Measurements from ENCODE around the gene PIK3R5. TPM values are rescaled to one million over a fixed set of nuclear protein-coding genes. Genes with fewer than 3 reads are reported as not detected.

Gene PIK3R5
- total RNA-seq, 2 experiments from 2014 or later: 50.3 to 52.7 TPM

GRCh38 chr17:8927395-8927794 is 38.1 kb downstream of the PIK3R5 start:
- CTCF ChIA-PET: no interaction called here
- POLR2A ChIA-PET: no interaction called here

GRCh38 chr17:8925808-8926207 is 39.7 kb downstream of the PIK3R5 start:
- H3K36me3 Mint-ChIP-seq (ENCODE audit: low read depth): peaks cover 45% of the 10 kb centered on the region
- H3K9me3 Mint-ChIP-seq: peaks cover 33% of the 10 kb centered on the region
- H3K27me3 Mint-ChIP-seq: no peaks in the 10 kb centered on the region
- POLR2A ChIA-PET: interaction anchor here (1.9 kb wide), 1 partner anchor 13 kb away, joined by 4 read pairs; no protein-coding TSS in a partner anchor
- no peak overlapping the region for H3K4me3 Mint-ChIP-seq
- peaks cover 19% of the 10 kb centered on the region for H3K4me1 Mint-ChIP-seq
- H3K27ac Mint-ChIP-seq: no peak overlapping the region
- CTCF ChIA-PET: no interaction called here
- no peak for DNase-seq

More at GRCh38 chr17:8927395-8927794, 38.1 kb downstream of the PIK3R5 start:
- Mint-ChIP-seq H3K9me3 (peaks cover 42% of the 10 kb centered on the region), H3K4me1 (peaks cover 16% of the 10 kb centered on the region), H3K36me3 (ENCODE audit: low read depth) (peaks cover 52% of the 10 kb centered on the region), H3K4me3 (no peak overlapping the region), H3K27me3 (no peaks in the 10 kb centered on the region), H3K27ac (no peak overlapping the region)
- DNase-seq: no peak

DNA sequence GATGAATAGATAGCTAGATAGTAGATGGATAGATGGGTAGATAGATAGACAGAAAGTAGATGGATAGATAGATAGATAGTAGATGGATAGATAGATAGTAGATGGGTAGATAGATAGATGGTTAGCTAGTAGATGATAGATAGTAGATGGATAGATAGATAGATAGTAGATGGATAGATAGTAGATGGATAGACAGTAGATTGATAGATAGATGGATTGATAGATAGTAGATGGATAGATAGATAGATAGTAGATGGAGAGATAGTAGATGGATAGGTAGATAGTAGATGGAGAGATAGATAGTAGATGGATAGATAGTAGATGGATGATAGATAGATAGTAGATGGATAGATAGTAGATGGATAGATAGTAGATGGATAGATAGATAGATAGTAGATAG is 40.4 kb downstream of the PIK3R5 start:
- Mint-ChIP-seq H3K4me1 (peaks cover 15% of the 10 kb centered on the region), H3K4me3 (no peak overlapping the region), H3K36me3 (ENCODE audit: low read depth) (peaks cover 42% of the 10 kb centered on the region), H3K9me3 (peaks cover 32% of the 10 kb centered on the region), H3K27me3 (no peaks in the 10 kb centered on the region), H3K27ac (no peak overlapping the region)
- CTCF ChIA-PET: no interaction called here
- no peak for DNase-seq
- POLR2A ChIA-PET: interaction anchor here (1.9 kb wide), 1 partner anchor 12 kb away, joined by 4 read pairs; no protein-coding TSS in a partner anchor

GRCh38 chr17:8924595-8924994 is 40.9 kb downstream of the PIK3R5 start:
- H3K27ac Mint-ChIP-seq: no peak overlapping the region
- no peaks in the 10 kb centered on the region for H3K27me3 Mint-ChIP-seq
- ChIA-PET POLR2A (interaction anchor here (1.9 kb wide), 1 partner anchor 12 kb away, joined by 4 read pairs; no protein-coding TSS in a partner anchor), CTCF (no interaction called here)
- H3K36me3 Mint-ChIP-seq (ENCODE audit: low read depth): peaks cover 41% of the 10 kb centered on the region
- DNase-seq: no peak
- H3K9me3 Mint-ChIP-seq: peaks cover 28% of the 10 kb centered on the region
- peaks cover 14% of the 10 kb centered on the region for H3K4me1 Mint-ChIP-seq
- no peak overlapping the region for H3K4me3 Mint-ChIP-seq

DNA sequence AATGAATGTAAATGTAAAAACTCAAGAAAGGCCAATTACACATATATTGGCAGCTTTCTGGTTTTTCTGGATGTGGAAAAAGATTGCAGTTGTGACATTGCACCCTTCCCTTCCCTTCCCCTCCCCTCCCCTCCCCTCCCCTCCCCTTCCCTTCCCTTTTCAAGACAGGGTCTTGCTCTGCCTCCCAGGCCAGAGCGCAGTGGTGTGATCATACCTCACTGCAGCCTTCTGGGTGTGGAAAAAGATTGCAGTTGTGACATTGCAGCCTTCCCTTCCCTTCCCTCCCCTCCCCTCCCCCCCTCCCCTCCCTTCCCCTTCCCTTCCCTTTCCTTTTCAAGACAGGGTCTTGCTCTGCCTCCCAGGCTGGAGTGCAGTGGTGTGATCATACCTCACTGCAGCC is 41.7 kb downstream of the PIK3R5 start:
- Mint-ChIP-seq H3K4me3 (no peak overlapping the region), H3K9me3 (peaks cover 22% of the 10 kb centered on the region), H3K4me1 (peaks cover 16% of the 10 kb centered on the region), H3K36me3 (ENCODE audit: low read depth) (peaks cover 42% of the 10 kb centered on the region), H3K27me3 (no peaks in the 10 kb centered on the region), H3K27ac (no peak overlapping the region)
- ChIA-PET POLR2A (interaction anchor here (1.9 kb wide), 1 partner anchor 11 kb away, joined by 4 read pairs; no protein-coding TSS in a partner anchor), CTCF (no interaction called here)
- DNase-seq: no peak

DNA sequence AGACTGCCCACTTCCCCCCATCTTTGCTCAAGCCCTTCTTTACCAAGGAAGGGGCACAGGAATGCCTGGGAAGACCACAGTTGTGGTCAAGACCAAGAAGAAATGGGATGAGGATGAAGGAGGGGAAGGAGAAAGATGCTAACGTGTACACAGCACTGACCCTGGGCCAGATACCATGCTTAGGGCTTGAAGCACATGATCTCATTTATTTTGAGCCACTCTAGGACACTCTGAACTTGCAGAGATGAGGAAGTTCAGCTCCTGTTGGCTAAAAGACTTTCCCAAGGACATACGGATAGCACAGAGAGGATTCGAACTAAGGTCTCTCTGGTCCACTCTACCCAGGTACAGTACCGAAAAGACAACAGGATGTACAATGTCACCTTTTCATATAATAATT is 42.6 kb downstream of the PIK3R5 start:
- Mint-ChIP-seq H3K9me3 (peaks cover 16% of the 10 kb centered on the region), H3K27ac (no peak overlapping the region), H3K36me3 (ENCODE audit: low read depth) (peaks cover 39% of the 10 kb centered on the region), H3K4me3 (no peak overlapping the region), H3K27me3 (no peaks in the 10 kb centered on the region), H3K4me1 (peaks cover 16% of the 10 kb centered on the region)
- ChIA-PET POLR2A (interaction anchor here (0.9 kb wide), 1 partner anchor 31 kb away, joined by 5 read pairs; no protein-coding TSS in a partner anchor), CTCF (interaction anchor here (1.3 kb wide), 1 partner anchor 32 kb away, joined by 3 read pairs; no protein-coding TSS in a partner anchor)
- no peak for DNase-seq

DNA sequence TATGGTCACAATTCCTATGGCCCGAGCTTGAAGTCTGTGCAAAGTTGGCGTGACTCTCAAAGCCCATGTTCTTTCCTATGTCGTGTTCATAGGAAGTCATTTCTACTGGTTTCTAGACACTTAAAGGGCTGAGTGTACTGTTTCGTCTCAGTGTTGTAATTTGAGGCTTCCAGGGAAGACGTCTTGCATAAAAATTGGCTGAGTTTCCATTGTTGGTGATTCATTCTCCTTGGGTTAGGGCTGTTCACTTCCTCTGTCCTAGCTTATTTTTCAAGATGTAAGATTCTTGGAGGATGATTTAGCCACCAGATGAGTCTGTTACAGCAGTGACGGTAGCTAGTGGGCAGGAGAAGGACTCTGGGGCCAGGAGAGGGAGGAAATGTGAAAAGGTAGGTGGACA is 43.1 kb downstream of the PIK3R5 start:
- ChIA-PET POLR2A (interaction anchor here (0.9 kb wide), 1 partner anchor 32 kb away, joined by 5 read pairs; no protein-coding TSS in a partner anchor), CTCF (interaction anchor here (1.3 kb wide), 1 partner anchor 32 kb away, joined by 3 read pairs; no protein-coding TSS in a partner anchor)
- H3K9me3 Mint-ChIP-seq: peaks cover 12% of the 10 kb centered on the region
- no peaks in the 10 kb centered on the region for H3K27me3 Mint-ChIP-seq
- no peak overlapping the region for H3K4me3 Mint-ChIP-seq
- DNase-seq: no peak
- no peak overlapping the region for H3K27ac Mint-ChIP-seq
- peaks cover 16% of the 10 kb centered on the region for H3K4me1 Mint-ChIP-seq
- peaks cover 36% of the 10 kb centered on the region for H3K36me3 Mint-ChIP-seq (ENCODE audit: low read depth)

DNA sequence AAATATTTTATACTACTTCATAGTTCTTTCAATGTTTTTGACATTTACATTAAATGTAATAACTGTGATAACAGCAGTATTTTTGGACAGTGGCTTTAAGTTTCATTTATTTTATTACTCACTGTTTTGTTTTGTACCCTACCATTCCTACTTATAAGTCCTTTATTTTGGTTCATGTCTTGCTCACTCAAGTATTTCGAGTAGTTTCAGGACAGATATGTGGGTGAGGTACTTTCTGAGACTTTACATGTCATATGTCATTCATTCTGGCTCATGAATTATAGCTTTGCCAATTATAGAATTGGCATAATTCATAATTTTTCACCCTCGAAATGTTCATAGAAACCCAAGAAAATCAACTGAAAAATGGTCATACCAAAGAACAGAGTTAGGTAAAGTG is 44.4 kb downstream of the PIK3R5 start:
- no peak overlapping the region for H3K27ac Mint-ChIP-seq
- no peak for DNase-seq
- no peak overlapping the region for H3K4me3 Mint-ChIP-seq
- no peaks in the 10 kb centered on the region for H3K27me3 Mint-ChIP-seq
- POLR2A ChIA-PET: interaction anchor here (0.6 kb wide), 1 partner anchor 20 kb away, joined by 3 read pairs; no protein-coding TSS in a partner anchor
- CTCF ChIA-PET: no interaction called here
- peaks cover 24% of the 10 kb centered on the region for H3K4me1 Mint-ChIP-seq
- H3K9me3 Mint-ChIP-seq: peaks cover 5% of the 10 kb centered on the region
- peaks cover 37% of the 10 kb centered on the region for H3K36me3 Mint-ChIP-seq (ENCODE audit: low read depth)

GRCh38 chr17:8918807-8919465 is 46.6 kb downstream of the PIK3R5 start:
- no peak overlapping the region for H3K27ac Mint-ChIP-seq
- no peak for DNase-seq

DNA sequence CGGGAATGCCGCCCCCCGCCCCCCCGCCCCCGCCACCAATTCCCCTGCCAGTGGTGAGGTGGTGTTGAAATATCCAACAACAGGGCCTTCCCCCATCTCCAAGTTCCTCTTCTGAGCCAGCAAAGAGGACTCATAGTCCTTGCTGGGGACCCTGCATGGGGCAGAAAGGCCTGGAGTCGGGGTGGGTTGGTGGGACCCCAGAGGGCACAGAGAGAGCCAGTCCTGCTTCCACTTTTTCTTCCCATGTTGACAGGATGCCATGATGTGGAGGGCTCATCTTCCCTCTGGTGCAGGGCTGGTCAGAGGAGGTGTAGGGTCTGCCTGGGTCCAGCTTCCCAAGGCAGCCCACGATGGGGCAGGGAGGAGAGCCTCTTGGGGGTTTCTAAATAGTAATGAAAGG is 49.0 kb downstream of the PIK3R5 start:
- no peak overlapping the region for H3K27ac Mint-ChIP-seq
- peaks cover 5% of the 10 kb centered on the region for H3K9me3 Mint-ChIP-seq
- ChIA-PET CTCF (interaction anchor here (0.9 kb wide), 1 partner anchor 23 kb away, joined by 3 read pairs; no protein-coding TSS in a partner anchor), POLR2A (no interaction called here)
- H3K4me3 Mint-ChIP-seq: no peak overlapping the region
- H3K36me3 Mint-ChIP-seq (ENCODE audit: low read depth): peaks cover 42% of the 10 kb centered on the region
- H3K27me3 Mint-ChIP-seq: no peaks in the 10 kb centered on the region
- H3K4me1 Mint-ChIP-seq: peaks cover 18% of the 10 kb centered on the region
- no peak for DNase-seq

More at GRCh38 chr17:8918807-8919465, 46.6 kb downstream of the PIK3R5 start:
- Mint-ChIP-seq H3K4me1 (peaks cover 31% of the 10 kb centered on the region), H3K9me3 (peaks cover 5% of the 10 kb centered on the region), H3K4me3 (no peak overlapping the region), H3K36me3 (ENCODE audit: low read depth) (peaks cover 44% of the 10 kb centered on the region), H3K27me3 (no peaks in the 10 kb centered on the region)
- CTCF ChIA-PET: no interaction called here
- POLR2A ChIA-PET: no interaction called here

- Mint-ChIP-seq H3K27ac (no peak overlapping the region), H3K4me3 (no peak overlapping the region), H3K9me3 (peaks cover 3% of the 10 kb centered on the region), H3K36me3 (ENCODE audit: low read depth) (peaks cover 49% of the 10 kb centered on the region), H3K4me1 (peaks cover 18% of the 10 kb centered on the region), H3K27me3 (no peaks in the 10 kb centered on the region)
- DNase-seq: no peak
- POLR2A ChIA-PET: no interaction called here
- CTCF ChIA-PET: no interaction called here
Measured at GRCh38 chr17:8914554-8914953, 51.0 kb downstream of the PIK3R5 start.

DNA sequence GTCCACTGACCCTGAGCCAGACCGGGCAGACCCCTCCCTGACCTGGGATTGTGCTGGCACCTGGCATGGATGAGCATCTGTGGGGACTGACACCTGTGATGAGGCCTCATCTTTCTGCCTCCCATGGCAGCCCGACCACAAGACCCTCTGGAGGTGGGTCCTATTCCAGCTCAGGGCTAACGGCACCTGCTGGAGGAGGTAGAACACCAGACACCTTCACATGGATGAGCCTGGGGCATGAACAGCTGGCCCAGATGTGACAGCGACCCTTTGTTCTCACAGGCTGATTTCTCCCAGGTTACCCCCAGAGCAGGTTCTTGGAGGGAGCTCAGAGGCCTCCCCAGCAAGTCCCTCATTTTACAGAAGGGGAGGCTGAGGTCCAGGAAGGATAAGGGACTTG is 51.6 kb downstream of the PIK3R5 start:
- Mint-ChIP-seq H3K4me3 (no peak overlapping the region), H3K36me3 (ENCODE audit: low read depth) (peaks cover 50% of the 10 kb centered on the region), H3K4me1 (peaks cover 17% of the 10 kb centered on the region), H3K9me3 (peaks cover 3% of the 10 kb centered on the region), H3K27ac (no peak overlapping the region), H3K27me3 (no peaks in the 10 kb centered on the region)
- CTCF ChIA-PET: no interaction called here
- no peak for DNase-seq
- POLR2A ChIA-PET: interaction anchor here (0.8 kb wide), 1 partner anchor 14 kb away, joined by 3 read pairs; no protein-coding TSS in a partner anchor

DNA sequence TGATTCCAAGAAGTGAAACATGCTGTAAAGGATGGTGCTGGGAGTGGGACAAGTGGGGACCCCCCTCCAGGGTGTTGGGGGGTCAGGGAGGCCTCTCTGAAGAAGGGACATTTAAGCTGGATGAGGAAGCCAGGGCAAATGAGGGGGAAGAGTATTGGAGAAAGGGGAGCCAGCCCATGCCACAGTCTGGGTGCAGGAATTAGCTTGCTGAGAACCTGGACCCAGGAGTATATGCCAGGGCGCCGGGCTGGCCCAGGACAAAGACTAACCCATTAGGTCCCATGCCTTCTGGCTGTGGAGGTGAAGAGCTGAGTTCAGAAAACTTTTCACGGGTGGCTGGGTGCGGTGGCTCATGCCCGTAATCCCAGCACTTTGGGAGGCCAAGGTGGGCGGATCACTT is 52.4 kb downstream of the PIK3R5 start:
- no peak for DNase-seq
- peaks cover 15% of the 10 kb centered on the region for H3K4me1 Mint-ChIP-seq
- H3K9me3 Mint-ChIP-seq: peaks cover 2% of the 10 kb centered on the region
- peaks cover 52% of the 10 kb centered on the region for H3K36me3 Mint-ChIP-seq (ENCODE audit: low read depth)
- no peaks in the 10 kb centered on the region for H3K27me3 Mint-ChIP-seq
- no peak overlapping the region for H3K4me3 Mint-ChIP-seq
- POLR2A ChIA-PET: interaction anchor here (0.9 to 1.0 kb wide), 2 partner anchors 12 to 13 kb away, joined by 3 to 4 read pairs; no protein-coding TSS in a partner anchor
- no peak overlapping the region for H3K27ac Mint-ChIP-seq
- CTCF ChIA-PET: no interaction called here
